Spleen (tissue), 11 donors: Measurements from ENCODE around the gene CEP170B. TPM values are rescaled to one million over a fixed set of nuclear protein-coding genes. Genes with fewer than 3 reads are reported as not detected.

Experiments used
- DNase-seq: peaks from one replicate; pipeline ENCODE4 v3.0.0-alpha.2; 2020
- H3K27ac ChIP-seq, 8 donors: fragments of 200-600 bp; sonication (generic) in 7 of 8; 1 replicate in 4 of 8; 2 replicates in 4 of 8; pipeline versions ENCODE4 v1.5.0 to v1.8.0; 2016 to 2021; ENCODE audit warnings: inconsistent platforms in 4 of 8, mild to moderate bottlenecking in 4 of 8, moderate library complexity in 1 of 8
- H3K27me3 ChIP-seq, 7 donors: fragments of 200-600 bp; sonication (generic) in 6 of 7; replicated peaks in 1 of 7; 1 replicate in 4 of 7; 2 replicates in 3 of 7; pipeline versions ENCODE4 v1.5.0 to v1.8.0; 2016 to 2021; ENCODE audit warnings: inconsistent platforms in 3 of 7, mild to moderate bottlenecking in 1 of 7
- H3K36me3 ChIP-seq, 6 donors: fragments of 200-600 bp; sonication (generic) in 5 of 6; 1 replicate in 4 of 6; 2 replicates in 2 of 6; pipeline versions ENCODE4 v1.5.0 to v1.8.0; 2016 to 2021; ENCODE audit warnings: inconsistent platforms in 2 of 6
- H3K4me1 ChIP-seq, 6 donors: fragments of 200-600 bp; sonication (generic) in 5 of 6; 1 replicate in 3 of 6; 2 replicates in 3 of 6; pipeline versions ENCODE4 v1.5.0 to v1.8.0; 2016 to 2021; ENCODE audit warnings: inconsistent platforms in 3 of 6
- H3K4me3 ChIP-seq, 8 donors: fragments of 200-600 bp; sonication (generic) in 7 of 8; 1 replicate in 4 of 8; 2 replicates in 4 of 8; pipeline versions ENCODE4 v1.5.0 to v1.8.0; 2016 to 2021; ENCODE audit warnings: inconsistent platforms in 4 of 8, mild to moderate bottlenecking in 4 of 8, moderate library complexity in 2 of 8
- H3K9me3 ChIP-seq, 8 donors: fragments of 200-600 bp; sonication (generic) in 7 of 8; 1 replicate in 4 of 8; 2 replicates in 4 of 8; pipeline versions ENCODE4 v1.5.0 to v1.8.0; 2016 to 2021; ENCODE audit warnings: inconsistent platforms in 4 of 8
- POLR2A ChIP-seq, 3 donors: fragments of 450-650 bp; IDR thresholded peaks; one replicate each; pipeline ENCODE4 v1.5.1; 2017; ENCODE audit warnings: antibody characterized with exemption in 3 of 3, mild to moderate bottlenecking in 1 of 3
- POLR2AphosphoS5 ChIP-seq, 3 donors: sonication (generic); formaldehyde crosslinking; IDR thresholded peaks; one replicate each; pipeline ENCODE4 v1.5.1; 2017; ENCODE audit warnings: antibody characterized with exemption in 3 of 3
- WGBS, 5 donors: extraction: QIAGEN DNeasy Blood & Tissue Kit in 3 of 5; methylation state at CpG; one replicate each; pipeline versions ENCODE4 v1.1.5 to v1.1.7; 2013 to 2018; 5-methylcytosine and 5-hydroxymethylcytosine counted together
- intact Hi-C: fragments of 100-400 bp; cut with DNase I; formaldehyde crosslinking; loops from one replicate; pipeline ENCODE4 v1.15.0; 2023; ENCODE audit warnings: low total_unique reads
- polyA plus RNA-seq, 3 donors: library from polyadenylated mRNA; stranded (reverse); fragments of 200-250 nt; gene quantifications; one replicate each; pipeline ENCODE4 v1.2.1, GENCODE V29; 2013
- total RNA-seq, 7 donors: library from RNA; depleted of rRNA in 3 of 7; stranded (reverse); fragments of >200 nt in 3 of 7; fragmentation: NEBNext Ultra II Directional in 4 of 7; extraction: Animal tissue kit (Norgen Biotek cat#: 25700) in 4 of 7; gene quantifications; one replicate each; pipeline versions ENCODE4 v1.1.0 to v1.2.1, GENCODE V29; 2016 to 2021
- TF ChIP-seq, protein P1 (sequence below), 11 experiments: fragments of 200-600 bp in 7 of 11; fragments of 450-650 bp in 4 of 11; sonication (generic) in 4 of 11; IDR thresholded peaks in 8 of 11; conservative IDR thresholded peaks in 3 of 11; 1 replicate in 7 of 11; 2 replicates in 4 of 11; pipeline versions ENCODE4 v1.4.0 to v1.8.0; 2016 to 2021; ENCODE audit warnings: antibody characterized with exemption in 11 of 11, inconsistent platforms in 4 of 11, mild to moderate bottlenecking in 1 of 11
- donor health status: healthy with polysubstance abuse.
- donor health status: DM: no; HTN: no; CAD: no; lungs with moderate emphysema.
- donor health status: DM: no; HTN: no; CAD: no.
- donor health status: Bipolar disorder and iron deficiency.
- donor health status: healthy.
- donor health status: DM: no; HTN: no; CAD: no.
- donor health status: DM: yes; HTN: yes; CAD: no.

Gene CEP170B
- total and polyA plus RNA-seq, 10 donors: 0.58 to 12.6 (median 5.7) TPM

DNA sequence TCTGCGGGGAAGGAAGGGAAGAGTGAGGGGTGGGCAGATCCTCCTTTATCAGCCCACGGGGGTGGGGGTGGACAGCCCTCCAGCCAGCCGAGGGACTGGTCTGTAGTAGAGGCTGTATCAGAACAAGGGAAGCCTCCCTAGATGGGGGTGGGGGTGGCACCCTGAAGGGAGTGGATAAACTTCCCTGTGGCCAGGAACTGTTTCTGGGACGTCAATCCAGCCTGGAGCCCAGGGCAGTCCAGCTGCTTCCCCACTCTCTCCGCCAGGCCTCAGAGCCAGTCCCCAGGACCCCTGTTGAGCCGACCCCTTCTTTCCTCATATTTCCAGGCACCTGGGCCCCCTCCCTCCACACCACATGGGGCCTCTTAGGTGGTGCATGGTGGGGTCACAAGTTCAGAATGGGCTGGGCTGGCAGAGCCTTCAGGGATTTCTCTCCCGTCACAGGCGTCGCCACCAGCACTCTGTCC lies 66.3 kb downstream of the CEP170B start:
- WGBS, 5 donors: 70 to 84% (median 78%) methylated on average over 8 to 9 of the region's 9 CpGs
- DNase-seq: no peak
- intact Hi-C loops: no loop called here
- H3K27me3 ChIP-seq: peaks cover 0 to 55% (median 3%) of the 10 kb centered on the region in 7 donors
- no peak for TF ChIP-seq POLR2A (IDR thresholded peaks at IDR 0.05)
- TF ChIP-seq, protein P1, sequence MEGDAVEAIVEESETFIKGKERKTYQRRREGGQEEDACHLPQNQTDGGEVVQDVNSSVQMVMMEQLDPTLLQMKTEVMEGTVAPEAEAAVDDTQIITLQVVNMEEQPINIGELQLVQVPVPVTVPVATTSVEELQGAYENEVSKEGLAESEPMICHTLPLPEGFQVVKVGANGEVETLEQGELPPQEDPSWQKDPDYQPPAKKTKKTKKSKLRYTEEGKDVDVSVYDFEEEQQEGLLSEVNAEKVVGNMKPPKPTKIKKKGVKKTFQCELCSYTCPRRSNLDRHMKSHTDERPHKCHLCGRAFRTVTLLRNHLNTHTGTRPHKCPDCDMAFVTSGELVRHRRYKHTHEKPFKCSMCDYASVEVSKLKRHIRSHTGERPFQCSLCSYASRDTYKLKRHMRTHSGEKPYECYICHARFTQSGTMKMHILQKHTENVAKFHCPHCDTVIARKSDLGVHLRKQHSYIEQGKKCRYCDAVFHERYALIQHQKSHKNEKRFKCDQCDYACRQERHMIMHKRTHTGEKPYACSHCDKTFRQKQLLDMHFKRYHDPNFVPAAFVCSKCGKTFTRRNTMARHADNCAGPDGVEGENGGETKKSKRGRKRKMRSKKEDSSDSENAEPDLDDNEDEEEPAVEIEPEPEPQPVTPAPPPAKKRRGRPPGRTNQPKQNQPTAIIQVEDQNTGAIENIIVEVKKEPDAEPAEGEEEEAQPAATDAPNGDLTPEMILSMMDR (IDR thresholded peaks at IDR 0.05 in 8 of 11, conservative IDR thresholded peaks at IDR 0.05 in 3 of 11): no peak
- no peak for TF ChIP-seq POLR2AphosphoS5 (IDR thresholded peaks at IDR 0.05)
- H3K4me1 ChIP-seq: peaks cover 6 to 50% (median 30%) of the 10 kb centered on the region in 6 donors
- H3K27ac ChIP-seq: no peak overlapping the region
- no peak overlapping the region for H3K4me3 ChIP-seq
- no peaks in the 10 kb centered on the region for H3K36me3 ChIP-seq
- no peaks in the 10 kb centered on the region for H3K9me3 ChIP-seq

DNA sequence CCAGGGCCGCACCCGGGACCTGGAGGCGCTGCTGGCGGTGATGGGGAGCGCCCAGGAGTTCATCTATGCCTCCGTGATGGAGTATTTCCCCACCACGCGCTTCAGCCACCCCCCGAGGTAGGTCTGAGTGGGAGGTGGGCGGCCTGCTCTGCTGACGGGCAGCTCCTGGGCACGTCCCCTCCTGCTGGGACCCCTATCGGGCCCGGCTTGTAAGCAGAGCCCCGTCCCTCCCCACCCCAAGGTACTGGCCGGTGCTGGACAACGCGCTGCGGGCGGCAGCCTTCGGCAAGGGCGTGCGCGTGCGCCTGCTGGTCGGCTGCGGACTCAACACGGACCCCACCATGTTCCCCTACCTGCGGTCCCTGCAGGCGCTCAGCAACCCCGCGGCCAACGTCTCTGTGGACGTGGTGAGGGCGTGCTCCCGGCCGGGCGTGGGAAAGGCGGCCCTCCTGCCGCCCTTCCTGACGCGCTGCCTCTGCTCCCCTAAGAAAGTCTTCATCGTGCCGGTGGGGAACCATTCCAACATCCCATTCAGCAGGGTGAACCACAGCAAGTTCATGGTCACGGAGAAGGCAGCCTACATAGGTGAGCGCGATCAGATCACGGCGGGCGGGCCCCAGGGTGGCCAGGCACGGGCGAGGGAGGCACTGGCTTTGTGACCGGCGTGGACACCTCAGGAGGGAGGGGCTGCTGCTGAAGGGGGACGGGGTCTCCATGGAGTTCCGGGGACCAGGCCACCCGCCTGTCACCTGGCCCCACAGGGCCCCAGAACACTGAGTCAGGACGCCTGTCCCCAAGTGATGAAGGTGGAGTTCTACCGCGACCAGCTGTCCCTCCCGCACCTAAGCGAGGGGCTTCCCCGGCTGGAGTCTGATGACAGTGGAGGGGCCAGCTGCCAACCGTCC lies 67.0 kb downstream of the CEP170B start:
- DNase-seq: no peak
- intact Hi-C loops: no loop called here
- H3K27me3 ChIP-seq: peaks cover 0 to 51% (median 3%) of the 10 kb centered on the region in 7 donors
- TF ChIP-seq, protein P1 (IDR thresholded peaks at IDR 0.05 in 8 of 11, conservative IDR thresholded peaks at IDR 0.05 in 3 of 11): no peak
- no peak for TF ChIP-seq POLR2AphosphoS5 (IDR thresholded peaks at IDR 0.05)
- TF ChIP-seq POLR2A (IDR thresholded peaks at IDR 0.05): no peak
- H3K9me3 ChIP-seq: no peaks in the 10 kb centered on the region
- H3K4me3 ChIP-seq: peak overlapping the region in 7 of 8 donors; percentile 49 to 76 (median 54)
- WGBS, 5 donors: 65 to 82% (median 76%) methylated on average over 40 to 64 of the region's 64 CpGs
- H3K27ac ChIP-seq: no peak overlapping the region
- H3K4me1 ChIP-seq: peaks cover 4 to 44% (median 24%) of the 10 kb centered on the region in 6 donors
- no peaks in the 10 kb centered on the region for H3K36me3 ChIP-seq

DNA sequence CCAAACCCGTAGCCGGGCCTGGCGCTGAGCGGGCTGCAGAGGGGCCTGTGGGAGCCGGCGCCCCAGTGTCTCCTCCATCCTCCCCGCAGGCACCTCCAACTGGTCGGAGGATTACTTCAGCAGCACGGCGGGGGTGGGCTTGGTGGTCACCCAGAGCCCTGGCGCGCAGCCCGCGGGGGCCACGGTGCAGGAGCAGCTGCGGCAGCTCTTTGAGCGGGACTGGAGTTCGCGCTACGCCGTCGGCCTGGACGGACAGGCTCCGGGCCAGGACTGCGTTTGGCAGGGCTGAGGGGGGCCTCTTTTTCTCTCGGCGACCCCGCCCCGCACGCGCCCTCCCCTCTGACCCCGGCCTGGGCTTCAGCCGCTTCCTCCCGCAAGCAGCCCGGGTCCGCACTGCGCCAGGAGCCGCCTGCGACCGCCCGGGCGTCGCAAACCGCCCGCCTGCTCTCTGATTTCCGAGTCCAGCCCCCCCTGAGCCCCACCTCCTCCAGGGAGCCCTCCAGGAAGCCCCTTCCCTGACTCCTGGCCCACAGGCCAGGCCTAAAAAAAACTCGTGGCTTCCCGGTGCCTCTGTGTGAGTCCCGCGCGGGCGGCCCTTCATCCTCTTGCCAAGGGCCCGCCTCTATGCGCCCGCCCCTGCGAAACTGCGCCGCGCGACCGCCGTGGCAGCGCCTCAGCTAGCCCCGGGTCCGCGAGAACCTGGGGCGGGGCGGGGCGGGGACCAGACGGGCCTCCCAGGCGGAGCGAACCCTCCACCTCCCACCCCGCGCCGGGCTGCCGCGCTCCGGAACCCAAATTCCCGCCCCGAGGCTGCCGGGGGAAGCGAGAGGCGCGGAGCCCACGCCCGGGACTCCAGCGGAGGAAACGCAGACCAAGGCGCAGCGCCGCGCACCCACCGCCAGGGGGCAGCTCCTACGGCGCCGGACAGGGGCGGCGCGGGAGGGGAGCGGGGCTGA lies 67.9 kb downstream of the CEP170B start:
- Histone ChIP-seq H3K36me3 (no peaks in the 10 kb centered on the region), H3K27ac (peak overlapping the region in 4 of 8 donors; percentile 47 to 67 (median 56)), H3K4me3 (peak overlapping the region; percentile 49 to 76 (median 53)), H3K4me1 (peaks cover 0 to 34% (median 17%) of the 10 kb centered on the region in 6 donors), H3K9me3 (no peaks in the 10 kb centered on the region), H3K27me3 (peaks cover 0 to 42% (median 3%) of the 10 kb centered on the region in 7 donors)
- TF ChIP-seq POLR2AphosphoS5 (IDR thresholded peaks at IDR 0.05) (peak; percentile 65 to 75 (median 74)), POLR2A (IDR thresholded peaks at IDR 0.05) (no peak)
- TF ChIP-seq, protein P1 (IDR thresholded peaks at IDR 0.05 in 8 of 11, conservative IDR thresholded peaks at IDR 0.05 in 3 of 11): peak; percentile 41 to 92 (median 84)
- intact Hi-C loops: no loop called here
- 19 to 24% (median 23%) methylated on average over 42 to 100 of the region's 100 CpGs for WGBS, 5 donors
- DNase-seq: peak; percentile 96
